IMR-90 (cell line): ENCODE data around the gene PTPN23. TPM values are rescaled to one million over a fixed set of nuclear protein-coding genes. Genes with fewer than 3 reads are reported as not detected.

Experiments
- ATAC-seq: fragments of 200-7000 bp; cut with Tn5 transposase; 2 replicates; pipeline ENCODE4 v1.9.1; 2020; ENCODE audit warnings: low read depth, mild to moderate bottlenecking, moderate library complexity
- BruUV-seq: library from RNA; stranded (reverse); fragments of 400-500 nt; replicated peaks from 2 replicates; lab custom pipeline; 2021; lab: Mats Ljungman, UMichigan
- CTCF ChIA-PET: fragments of 300-600 bp; formaldehyde crosslinking; extraction: SDS; loops from one replicate; lab custom pipeline; 2021; ENCODE audit warnings: antibody characterized with exemption; lab: Yijun Ruan, JAX
- POLR2A ChIA-PET: fragments of 300-600 bp; sonication (Branson Sonifier 250); formaldehyde crosslinking; loops from one replicate; lab custom pipeline; 2022; ENCODE audit warnings: antibody characterized with exemption; ENCODE audit not compliant: unreplicated experiment; lab: Charles Lee
- DNase-seq: peaks from one replicate; pipeline ENCODE4 v3.0.0; 2013
- H2AFZ ChIP-seq: replicated peaks from 2 replicates; pipeline ENCODE3; 2013; ENCODE audit warnings: low read length, mild to moderate bottlenecking; ENCODE audit not compliant: poor library complexity
- H2AK5ac ChIP-seq: 2 replicates; pipeline ENCODE4 v1.6.1; 2013; ENCODE audit warnings: low read depth, low read length, inconsistent platforms
- H2AK9ac ChIP-seq: replicated peaks from 2 replicates; pipeline ENCODE3; 2013; ENCODE audit warnings: mild to moderate bottlenecking, low read depth, low read length, moderate library complexity; ENCODE audit not compliant: poor library complexity
- H2BK120ac ChIP-seq: 2 replicates; pipeline ENCODE4 v1.6.1; 2013; ENCODE audit warnings: low read depth, low read length, inconsistent platforms
- H2BK15ac ChIP-seq: 3 replicates; pipeline ENCODE4 v1.6.1; 2013; ENCODE audit warnings: low read depth, low read length, inconsistent platforms
- H2BK20ac ChIP-seq: 2 replicates; pipeline ENCODE4 v1.6.1; 2013; ENCODE audit warnings: low read depth, mild to moderate bottlenecking, inconsistent platforms, low read length, moderate library complexity
- H2BK5ac ChIP-seq: 2 replicates; pipeline ENCODE4 v1.6.1; 2013; ENCODE audit warnings: mild to moderate bottlenecking, low read depth, low read length, inconsistent platforms; ENCODE audit not compliant: poor library complexity, severe bottlenecking
- H3K14ac ChIP-seq: replicated peaks from 2 replicates; pipeline ENCODE4 v1.6.1; 2013; ENCODE audit warnings: low read depth, low read length, inconsistent platforms
- H3K18ac ChIP-seq: 2 replicates; pipeline ENCODE4 v1.6.1; 2013; ENCODE audit warnings: low read depth, low read length, control low read depth
- H3K23ac ChIP-seq: 2 replicates; pipeline ENCODE4 v1.6.1; 2013; ENCODE audit warnings: low read depth, low read length, inconsistent platforms
- H3K27ac ChIP-seq: 2 replicates; pipeline ENCODE4 v1.5.1; 2013; ENCODE audit warnings: mild to moderate bottlenecking, control low read depth, low read length; ENCODE audit not compliant: insufficient read depth
- H3K27me3 ChIP-seq: 2 replicates; pipeline ENCODE4 v1.6.1; 2013; ENCODE audit warnings: low read length; ENCODE audit not compliant: control insufficient read depth, insufficient read depth
- H3K36me3 ChIP-seq: 2 replicates; pipeline ENCODE4 v1.6.1; 2013; ENCODE audit warnings: low read length, mixed read lengths; ENCODE audit not compliant: control insufficient read depth, insufficient read depth
- H3K4ac ChIP-seq: 2 replicates; pipeline ENCODE4 v1.6.1; 2013; ENCODE audit warnings: low read depth, low read length, inconsistent platforms
- H3K4me1 ChIP-seq: 2 replicates; pipeline ENCODE4 v1.6.1; 2013; ENCODE audit warnings: low read length, mixed read lengths; ENCODE audit not compliant: control insufficient read depth, insufficient read depth
- H3K4me2 ChIP-seq: 2 replicates; pipeline ENCODE4 v1.6.1; 2013; ENCODE audit warnings: low read depth, mild to moderate bottlenecking, control low read depth, low read length, moderate library complexity
- H3K4me3 ChIP-seq: 2 replicates; pipeline ENCODE4 v1.5.1; 2013; ENCODE audit warnings: low read depth, mild to moderate bottlenecking, control low read depth, low read length, moderate library complexity; ENCODE audit not compliant: insufficient read depth
- H3K56ac ChIP-seq: 2 replicates; pipeline ENCODE4 v1.6.1; 2013; ENCODE audit warnings: low read length, inconsistent platforms; ENCODE audit not compliant: insufficient read depth; ENCODE audit errors: extremely low read depth
- H3K79me1 ChIP-seq, 2 experiments: 2 replicates each; pipeline ENCODE4 v1.6.1; 2013; ENCODE audit warnings: low read length in 2 of 2, inconsistent platforms in 1 of 2, low read depth in 1 of 2
- H3K9ac ChIP-seq: 2 replicates; pipeline ENCODE4 v1.6.1; 2013; ENCODE audit warnings: low read depth, low read length, control low read depth
- H3K9me1 ChIP-seq: 2 replicates; pipeline ENCODE4 v1.6.1; 2013; ENCODE audit warnings: low read length, inconsistent platforms; ENCODE audit not compliant: insufficient read depth
- H3K9me3 ChIP-seq: 2 replicates; pipeline ENCODE4 v1.6.1; 2013; ENCODE audit warnings: low read length; ENCODE audit not compliant: control insufficient read depth, insufficient read depth
- H4K20me1 ChIP-seq: 2 replicates; pipeline ENCODE4 v1.6.1; 2013; ENCODE audit warnings: low read length, inconsistent platforms; ENCODE audit not compliant: insufficient read depth
- H4K5ac ChIP-seq: 2 replicates; pipeline ENCODE4 v1.6.1; 2013; ENCODE audit warnings: mild to moderate bottlenecking, low read depth, low read length, control low read depth
- H4K8ac ChIP-seq, 2 experiments: 2 replicates each; pipeline ENCODE4 v1.6.1; 2013; ENCODE audit warnings: low read depth in 2 of 2, low read length in 2 of 2, control low read depth in 1 of 2, inconsistent platforms in 1 of 2
- H4K91ac ChIP-seq: 2 replicates; pipeline ENCODE4 v1.6.1; 2013; ENCODE audit warnings: low read depth, low read length, inconsistent platforms; ENCODE audit not compliant: insufficient read depth
- BHLHE40 ChIP-seq: fragments of 150-350 bp; IDR thresholded peaks from 2 replicates; pipeline ENCODE4 v1.6.1; 2016; ENCODE audit warnings: mild to moderate bottlenecking, low read depth, low read length
- CEBPB ChIP-seq: IDR thresholded peaks from 2 replicates; pipeline ENCODE4 v1.6.1; 2012; ENCODE audit warnings: low read depth, low read length, improper control_type of control experiment
- CHD1 ChIP-seq: IDR thresholded peaks from 2 replicates; pipeline ENCODE4 v1.6.1; 2012; ENCODE audit warnings: low read depth, low read length, improper control_type of control experiment
- FOS ChIP-seq: fragments of 150-350 bp; IDR thresholded peaks from 2 replicates; pipeline ENCODE4 v1.6.1; 2016; ENCODE audit warnings: low read depth, low read length
- MAFK ChIP-seq: IDR thresholded peaks from 2 replicates; pipeline ENCODE4 v1.6.1; 2012; ENCODE audit warnings: low read depth, low read length, improper control_type of control experiment
- MXI1 ChIP-seq: IDR thresholded peaks from 2 replicates; pipeline ENCODE4 v1.6.1; 2012; ENCODE audit warnings: low read depth, mild to moderate bottlenecking, low read length, moderate library complexity, borderline replicate concordance
- NFE2L2 ChIP-seq: fragments of 150-350 bp; IDR thresholded peaks from 2 replicates; pipeline ENCODE4 v1.6.1; 2016; ENCODE audit warnings: low read depth, mild to moderate bottlenecking, low read length
- RAD21 ChIP-seq: IDR thresholded peaks from 2 replicates; pipeline ENCODE4 v1.6.1; 2012; ENCODE audit warnings: low read length, improper control_type of control experiment
- RCOR1 ChIP-seq: IDR thresholded peaks from 2 replicates; pipeline ENCODE4 v1.6.1; 2012; ENCODE audit warnings: mild to moderate bottlenecking, low read length, improper control_type of control experiment; ENCODE audit not compliant: insufficient replicate concordance
- RFX5 ChIP-seq: IDR thresholded peaks from 2 replicates; pipeline ENCODE4 v1.8.0; 2012; ENCODE audit warnings: low read depth, mild to moderate bottlenecking, low read length, moderate library complexity
- SMC3 ChIP-seq: fragments of 150-350 bp; IDR thresholded peaks from 2 replicates; pipeline ENCODE4 v1.6.1; 2016; ENCODE audit warnings: low read depth, mild to moderate bottlenecking, antibody characterized with exemption, low read length, moderate library complexity
- WGBS, 2 experiments: methylation state at CpG; one replicate each; pipeline versions ENCODE4 v1.1.5 to v1.1.7; 2013; ENCODE audit warnings: missing lambda C conversion rate in 2 of 2; ENCODE audit not compliant: insufficient read length in 1 of 2; ENCODE audit errors: extremely low coverage in 2 of 2; 5-methylcytosine and 5-hydroxymethylcytosine counted together
- dilution Hi-C: fragments of 300-500 bp; cut with HindIII; formaldehyde crosslinking; loops from one replicate; pipeline ENCODE4 v1.14.3; 2018; ENCODE audit warnings: low sequenced_read_pairs; ENCODE audit not compliant: unreplicated experiment
- in situ Hi-C: fragments of 300-500 bp; cut with MboI; formaldehyde crosslinking; loops from 3 replicates; pipeline ENCODE4 v1.14.3; 2019; ENCODE audit warnings: low sequenced_read_pairs, inconsistent platforms, mixed read lengths
- intact Hi-C: fragments of 100-400 bp; cut with micrococcal nuclease; formaldehyde crosslinking; loops from 2 replicates; pipeline ENCODE4 v1.10.0; 2022
- polyA plus RNA-seq, 3 experiments: library from polyadenylated mRNA; depleted of rRNA; stranded (reverse); fragments of >200 nt; gene quantifications; 2 replicates each; pipeline ENCODE4 v1.2.3, GENCODE V29; 2012; ENCODE audit warnings: low replicate concordance in 1 of 3
- total RNA-seq: library from RNA; depleted of rRNA; stranded (reverse); fragments of >200 nt; gene quantifications from 2 replicates; pipeline ENCODE4 v1.2.3, GENCODE V29; 2012
- TF ChIP-seq, protein P1 (sequence below): conservative IDR thresholded peaks from 2 replicates; pipeline ENCODE4 v1.5.1; 2012; ENCODE audit warnings: mild to moderate bottlenecking, low read depth, low read length, improper control_type of control experiment
- TF ChIP-seq, protein P2 (sequence below): fragments of 150-350 bp; IDR thresholded peaks from 2 replicates; pipeline ENCODE4 v1.6.1; 2016; ENCODE audit warnings: low read depth, mild to moderate bottlenecking, low read length, moderate library complexity, borderline replicate concordance
- TF ChIP-seq, protein P3 (sequence below): fragments of 150-350 bp; IDR thresholded peaks from 2 replicates; pipeline ENCODE4 v1.6.1; 2017; ENCODE audit warnings: mild to moderate bottlenecking, antibody characterized with exemption, low read length, low read depth

PTPN23 gene
- total and polyA plus RNA-seq, 2 of the 4 experiments (the other 2 are of a cell fraction) = 4.5 to 15.1 TPM

- dilution Hi-C loops (no loop called here), in situ Hi-C loops (no loop called here)
- TF ChIP-seq NFE2L2 (no peak), MXI1 (no peak), FOS (no peak), RCOR1 (no peak), RFX5 (no peak), RAD21 (no peak), CHD1 (no peak), SMC3 (no peak), CEBPB (no peak), MAFK (no peak), BHLHE40 (no peak)
- TF ChIP-seq, protein P1, sequence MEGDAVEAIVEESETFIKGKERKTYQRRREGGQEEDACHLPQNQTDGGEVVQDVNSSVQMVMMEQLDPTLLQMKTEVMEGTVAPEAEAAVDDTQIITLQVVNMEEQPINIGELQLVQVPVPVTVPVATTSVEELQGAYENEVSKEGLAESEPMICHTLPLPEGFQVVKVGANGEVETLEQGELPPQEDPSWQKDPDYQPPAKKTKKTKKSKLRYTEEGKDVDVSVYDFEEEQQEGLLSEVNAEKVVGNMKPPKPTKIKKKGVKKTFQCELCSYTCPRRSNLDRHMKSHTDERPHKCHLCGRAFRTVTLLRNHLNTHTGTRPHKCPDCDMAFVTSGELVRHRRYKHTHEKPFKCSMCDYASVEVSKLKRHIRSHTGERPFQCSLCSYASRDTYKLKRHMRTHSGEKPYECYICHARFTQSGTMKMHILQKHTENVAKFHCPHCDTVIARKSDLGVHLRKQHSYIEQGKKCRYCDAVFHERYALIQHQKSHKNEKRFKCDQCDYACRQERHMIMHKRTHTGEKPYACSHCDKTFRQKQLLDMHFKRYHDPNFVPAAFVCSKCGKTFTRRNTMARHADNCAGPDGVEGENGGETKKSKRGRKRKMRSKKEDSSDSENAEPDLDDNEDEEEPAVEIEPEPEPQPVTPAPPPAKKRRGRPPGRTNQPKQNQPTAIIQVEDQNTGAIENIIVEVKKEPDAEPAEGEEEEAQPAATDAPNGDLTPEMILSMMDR = no peak
- TF ChIP-seq, protein P2, sequence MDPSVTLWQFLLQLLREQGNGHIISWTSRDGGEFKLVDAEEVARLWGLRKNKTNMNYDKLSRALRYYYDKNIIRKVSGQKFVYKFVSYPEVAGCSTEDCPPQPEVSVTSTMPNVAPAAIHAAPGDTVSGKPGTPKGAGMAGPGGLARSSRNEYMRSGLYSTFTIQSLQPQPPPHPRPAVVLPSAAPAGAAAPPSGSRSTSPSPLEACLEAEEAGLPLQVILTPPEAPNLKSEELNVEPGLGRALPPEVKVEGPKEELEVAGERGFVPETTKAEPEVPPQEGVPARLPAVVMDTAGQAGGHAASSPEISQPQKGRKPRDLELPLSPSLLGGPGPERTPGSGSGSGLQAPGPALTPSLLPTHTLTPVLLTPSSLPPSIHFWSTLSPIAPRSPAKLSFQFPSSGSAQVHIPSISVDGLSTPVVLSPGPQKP = no peak
- TF ChIP-seq, protein P3, sequence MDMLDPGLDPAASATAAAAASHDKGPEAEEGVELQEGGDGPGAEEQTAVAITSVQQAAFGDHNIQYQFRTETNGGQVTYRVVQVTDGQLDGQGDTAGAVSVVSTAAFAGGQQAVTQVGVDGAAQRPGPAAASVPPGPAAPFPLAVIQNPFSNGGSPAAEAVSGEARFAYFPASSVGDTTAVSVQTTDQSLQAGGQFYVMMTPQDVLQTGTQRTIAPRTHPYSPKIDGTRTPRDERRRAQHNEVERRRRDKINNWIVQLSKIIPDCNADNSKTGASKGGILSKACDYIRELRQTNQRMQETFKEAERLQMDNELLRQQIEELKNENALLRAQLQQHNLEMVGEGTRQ = no peak
These were observed 25.3 kb downstream of the PTPN23 start for GRCh38 chr3:47405820-47406761.

More at GRCh38 chr3:47405820-47406761, 25.3 kb downstream of the PTPN23 start:
- H3K9ac ChIP-seq = no peak overlapping the region
- peaks cover 11% of the 10 kb centered on the region; the same call in 1 of the 2 replicates for H3K4me1 ChIP-seq
- no peak overlapping the region for H2BK20ac ChIP-seq
- no peak for DNase-seq
- peak overlapping the region; percentile 39 for H2AK9ac ChIP-seq
- H2AK5ac ChIP-seq = no peak overlapping the region
- H3K9me1 ChIP-seq = peaks cover 21% of the 10 kb centered on the region
- WGBS, 2 experiments = 94% methylated on average over 8 of the region's 31 CpGs; no CpG with 5 or more reads in 1 of the 2 experiments
- no peak overlapping the region for H2AFZ ChIP-seq
- intact Hi-C loops = no loop called here
- H3K27me3 ChIP-seq = no peaks in the 10 kb centered on the region
- no peak overlapping the region for H2BK15ac ChIP-seq
- ChIA-PET POLR2A (no interaction called here), CTCF (no interaction called here)
- H3K4me2 ChIP-seq = no peak overlapping the region
- H3K14ac ChIP-seq = no peak overlapping the region
- BruUV-seq = no TSS peak
- peaks cover 43% of the 10 kb centered on the region; the same call in 1 of the 2 replicates for H3K36me3 ChIP-seq
- H2BK5ac ChIP-seq = no peak overlapping the region
- no peak overlapping the region for H4K5ac ChIP-seq
- no peak overlapping the region for H3K18ac ChIP-seq
- no peak overlapping the region for H4K8ac ChIP-seq
- no peak overlapping the region for H4K91ac ChIP-seq
- peaks cover 19 to 38% of the 10 kb centered on the region in 2 experiments for H3K79me1 ChIP-seq
- H3K4ac ChIP-seq = no peak overlapping the region
- no peak overlapping the region for H2BK120ac ChIP-seq
- no peaks in the 10 kb centered on the region for H3K9me3 ChIP-seq
- no peak overlapping the region for H3K4me3 ChIP-seq
- H3K23ac ChIP-seq = no peak overlapping the region
- no peak for ATAC-seq
- H3K56ac ChIP-seq = no peak overlapping the region
- peaks cover 40% of the 10 kb centered on the region for H4K20me1 ChIP-seq
- no peak overlapping the region for H3K27ac ChIP-seq
